PC-3 (cell line): ENCODE data around the gene CTRL.

Source experiments
- EZH2 ChIP-seq: fragments of 300-600 bp; sonication (generic); IDR thresholded peaks from one replicate; pipeline ENCODE4 v1.6.1; 2017; ENCODE audit warnings: antibody characterized with exemption, mild to moderate bottlenecking, low read length; ENCODE audit not compliant: unreplicated experiment
- EZH2phosphoT487 ChIP-seq: fragments of 300-600 bp; sonication (generic); IDR thresholded peaks from 2 replicates; pipeline ENCODE4 v1.6.1; 2018; ENCODE audit warnings: mild to moderate bottlenecking, antibody characterized with exemption, low read length, borderline replicate concordance
- TF ChIP-seq, protein P1 (sequence below): fragments of 300-600 bp; sonication (generic); conservative IDR thresholded peaks from 2 replicates; pipeline ENCODE4 v1.5.1; 2017; ENCODE audit warnings: antibody characterized with exemption, low read depth, mild to moderate bottlenecking, low read length

DNA sequence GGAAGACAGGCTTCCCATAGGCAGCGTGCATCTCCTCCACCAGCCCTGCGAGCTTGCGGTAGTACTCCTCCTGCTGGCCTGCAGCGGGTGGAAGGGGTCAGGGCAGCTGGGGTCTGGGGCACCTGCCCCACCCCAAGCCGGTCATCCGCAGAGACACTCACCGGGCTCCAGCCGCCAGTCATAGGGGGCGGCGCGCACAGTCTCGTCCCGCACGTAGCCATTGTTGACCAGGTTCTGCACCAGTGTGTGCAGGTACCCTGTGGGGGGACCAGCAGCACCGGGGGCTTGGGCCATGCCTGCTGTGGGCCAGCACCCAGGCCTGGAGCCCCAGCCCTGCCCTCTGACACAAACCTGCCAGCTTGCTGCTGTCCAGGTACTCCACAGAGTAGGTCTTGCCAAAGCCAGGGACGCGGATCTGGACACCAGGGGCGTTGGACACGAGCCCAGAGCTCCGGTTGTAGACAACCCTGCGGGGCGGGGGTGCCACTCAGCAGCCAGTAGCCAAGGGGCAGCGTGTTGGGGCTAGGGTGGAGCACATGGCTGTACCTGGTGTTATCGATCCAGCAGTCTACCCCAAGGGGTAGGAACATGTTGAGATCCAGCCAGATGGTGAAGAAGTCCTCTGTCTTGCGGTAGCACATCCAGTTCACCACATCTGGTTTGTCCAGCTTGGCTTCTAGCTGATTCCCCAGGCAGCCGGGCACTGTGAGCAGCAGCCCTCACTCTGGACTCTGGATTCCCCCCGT, 11.0 kb upstream of the CTRL start:
- TF ChIP-seq, protein P1, sequence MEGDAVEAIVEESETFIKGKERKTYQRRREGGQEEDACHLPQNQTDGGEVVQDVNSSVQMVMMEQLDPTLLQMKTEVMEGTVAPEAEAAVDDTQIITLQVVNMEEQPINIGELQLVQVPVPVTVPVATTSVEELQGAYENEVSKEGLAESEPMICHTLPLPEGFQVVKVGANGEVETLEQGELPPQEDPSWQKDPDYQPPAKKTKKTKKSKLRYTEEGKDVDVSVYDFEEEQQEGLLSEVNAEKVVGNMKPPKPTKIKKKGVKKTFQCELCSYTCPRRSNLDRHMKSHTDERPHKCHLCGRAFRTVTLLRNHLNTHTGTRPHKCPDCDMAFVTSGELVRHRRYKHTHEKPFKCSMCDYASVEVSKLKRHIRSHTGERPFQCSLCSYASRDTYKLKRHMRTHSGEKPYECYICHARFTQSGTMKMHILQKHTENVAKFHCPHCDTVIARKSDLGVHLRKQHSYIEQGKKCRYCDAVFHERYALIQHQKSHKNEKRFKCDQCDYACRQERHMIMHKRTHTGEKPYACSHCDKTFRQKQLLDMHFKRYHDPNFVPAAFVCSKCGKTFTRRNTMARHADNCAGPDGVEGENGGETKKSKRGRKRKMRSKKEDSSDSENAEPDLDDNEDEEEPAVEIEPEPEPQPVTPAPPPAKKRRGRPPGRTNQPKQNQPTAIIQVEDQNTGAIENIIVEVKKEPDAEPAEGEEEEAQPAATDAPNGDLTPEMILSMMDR, result no peak
- TF ChIP-seq EZH2 (no peak), EZH2phosphoT487 (no peak)
